Neural cell (in vitro differentiated cells): ENCODE data around the gene KRTAP10-7. TPM values are rescaled to one million over a fixed set of nuclear protein-coding genes. Genes with fewer than 3 reads are reported as not detected.

Experiments
- H2AFZ ChIP-seq: fragments of 200-600, 300-800 bp; sonication (generic), shearing (Covaris generic); 2 replicates; pipeline ENCODE4 v1.6.0; 2014; ENCODE audit warnings: low read depth, mild to moderate bottlenecking, antibody characterized with exemption, low read length, moderate library complexity
- H3F3A ChIP-seq: fragments of 200-600 bp; shearing (Covaris generic); 2 replicates; pipeline ENCODE4 v1.6.1; 2016; ENCODE audit warnings: mild to moderate bottlenecking, moderate library complexity, mixed read lengths, antibody characterized with exemption, low read length; ENCODE audit not compliant: insufficient read depth, poor library complexity, severe bottlenecking
- H3K27ac ChIP-seq: fragments of 200-600, 300-800 bp; sonication (generic), shearing (Covaris generic); 2 replicates; pipeline ENCODE4 v1.5.1; 2014; ENCODE audit warnings: mild to moderate bottlenecking, low read length, moderate library complexity
- H3K27me3 ChIP-seq: fragments of 300-800, 200-600 bp; sonication (generic), shearing (Covaris generic); 2 replicates; pipeline ENCODE4 v1.6.0; 2014; ENCODE audit warnings: mild to moderate bottlenecking, low read depth, low read length, moderate library complexity; ENCODE audit not compliant: insufficient read depth
- H3K36me3 ChIP-seq: fragments of 300-800, 200-600 bp; sonication (generic), shearing (Covaris generic); 2 replicates; pipeline ENCODE4 v1.5.1; 2014; ENCODE audit warnings: mild to moderate bottlenecking, antibody characterized with exemption, low read length, moderate library complexity; ENCODE audit not compliant: insufficient read depth
- H3K4me2 ChIP-seq: fragments of 300-800, 200-600 bp; sonication (generic), shearing (Covaris generic); 2 replicates; pipeline ENCODE4 v1.6.0; 2014; ENCODE audit warnings: mild to moderate bottlenecking, low read length
- H3K4me3 ChIP-seq: fragments of 300-800, 200-600 bp; sonication (generic), shearing (Covaris generic); 2 replicates; pipeline ENCODE4 v1.5.1; 2014; ENCODE audit warnings: mild to moderate bottlenecking, low read length, moderate library complexity
- H3K79me2 ChIP-seq: fragments of 200-600 bp; shearing (Covaris generic); replicated peaks from 2 replicates; pipeline ENCODE4 v1.6.0; 2014; ENCODE audit warnings: mild to moderate bottlenecking, low read length, moderate library complexity; ENCODE audit not compliant: insufficient read depth
- H3K9ac ChIP-seq: fragments of 300-800, 200-600 bp; sonication (generic), shearing (Covaris generic); 2 replicates; pipeline ENCODE4 v1.6.1; 2016; ENCODE audit warnings: mild to moderate bottlenecking, low read length, mixed read lengths
- H3K9me2 ChIP-seq: fragments of 200-600 bp; shearing (Covaris generic); 2 replicates; pipeline ENCODE4 v1.6.1; 2016; ENCODE audit warnings: mild to moderate bottlenecking, low read length, mixed read lengths; ENCODE audit not compliant: insufficient read depth
- H3K9me3 ChIP-seq: fragments of 200-600, 300-800 bp; sonication (generic), shearing (Covaris generic); 2 replicates; pipeline ENCODE4 v1.6.1; 2016; ENCODE audit warnings: mild to moderate bottlenecking, mixed run types, low read length, moderate library complexity, mixed read lengths
- H4K20me1 ChIP-seq: fragments of 200-600 bp; shearing (Covaris generic); 2 replicates; pipeline ENCODE4 v1.6.1; 2016; ENCODE audit warnings: mild to moderate bottlenecking, mixed run types; ENCODE audit not compliant: insufficient read depth
- EP300 ChIP-seq: fragments of 450-650 bp; conservative IDR thresholded peaks from 2 replicates; pipeline ENCODE4 v1.6.1; 2014; ENCODE audit warnings: antibody characterized with exemption, mild to moderate bottlenecking, moderate library complexity; ENCODE audit not compliant: poor library complexity, severe bottlenecking
- EZH2 ChIP-seq: fragments of 200-600, 300-800 bp; shearing (Covaris generic), sonication (generic); IDR thresholded peaks from 2 replicates; pipeline ENCODE4 v1.6.1; 2014; ENCODE audit warnings: antibody characterized with exemption, low read length, borderline replicate concordance, mild to moderate bottlenecking; ENCODE audit not compliant: insufficient read depth, poor library complexity, severe bottlenecking
- MXI1 ChIP-seq: fragments of 450-650 bp; conservative IDR thresholded peaks from 2 replicates; pipeline ENCODE4 v1.6.1; 2014; ENCODE audit warnings: antibody characterized with exemption, mild to moderate bottlenecking; ENCODE audit not compliant: poor library complexity, severe bottlenecking
- POLR2AphosphoS5 ChIP-seq: IDR thresholded peaks from 2 replicates; pipeline ENCODE4 v1.6.1; 2012
- RAD21 ChIP-seq: fragments of 450-650 bp; conservative IDR thresholded peaks from 2 replicates; pipeline ENCODE4 v1.6.1; 2014; ENCODE audit warnings: antibody characterized with exemption, mild to moderate bottlenecking, moderate library complexity
- REST ChIP-seq: IDR thresholded peaks from 2 replicates; pipeline ENCODE4 v1.6.1; 2012; ENCODE audit warnings: borderline replicate concordance
- SMC3 ChIP-seq: fragments of 450-650 bp; conservative IDR thresholded peaks from 2 replicates; pipeline ENCODE4 v1.6.1; 2014; ENCODE audit warnings: antibody characterized with exemption, mild to moderate bottlenecking, moderate library complexity; ENCODE audit not compliant: poor library complexity
- TAF1 ChIP-seq: IDR thresholded peaks from 2 replicates; pipeline ENCODE4 v1.6.1; 2012; ENCODE audit warnings: low read depth
- polyA plus RNA-seq: library from polyadenylated mRNA; depleted of rRNA; stranded (reverse); fragments of >200 nt; gene quantifications from 2 replicates; pipeline ENCODE4 v1.2.3, GENCODE V29; 2014
- TF ChIP-seq, protein P1 (sequence below): fragments of 450-650 bp; IDR thresholded peaks from 2 replicates; pipeline ENCODE4 v1.5.1; 2014; ENCODE audit warnings: antibody characterized with exemption, mild to moderate bottlenecking, moderate library complexity; ENCODE audit not compliant: poor library complexity, severe bottlenecking

Gene KRTAP10-7
- polyA plus RNA-seq, 1 donor from 2014 or later, result not detected

GRCh38 chr21:44585892-44586291 lies 14.5 kb upstream of the KRTAP10-7 start:
- Histone ChIP-seq H3K9ac (no peak overlapping the region), H3K36me3 (no peaks in the 10 kb centered on the region), H3K27me3 (no peaks in the 10 kb centered on the region), H3K4me3 (no peak overlapping the region), H3K9me2 (no peaks in the 10 kb centered on the region), H3F3A (no peaks in the 10 kb centered on the region), H3K9me3 (no peaks in the 10 kb centered on the region), H3K79me2 (no peaks in the 10 kb centered on the region), H4K20me1 (no peaks in the 10 kb centered on the region), H3K4me2 (no peak overlapping the region), H2AFZ (no peak overlapping the region), H3K27ac (no peak overlapping the region)
- TF ChIP-seq MXI1 (no peak), EP300 (no peak), TAF1 (no peak), EZH2 (no peak), SMC3 (no peak), RAD21 (no peak), REST (no peak), POLR2AphosphoS5 (no peak)
- TF ChIP-seq, protein P1, sequence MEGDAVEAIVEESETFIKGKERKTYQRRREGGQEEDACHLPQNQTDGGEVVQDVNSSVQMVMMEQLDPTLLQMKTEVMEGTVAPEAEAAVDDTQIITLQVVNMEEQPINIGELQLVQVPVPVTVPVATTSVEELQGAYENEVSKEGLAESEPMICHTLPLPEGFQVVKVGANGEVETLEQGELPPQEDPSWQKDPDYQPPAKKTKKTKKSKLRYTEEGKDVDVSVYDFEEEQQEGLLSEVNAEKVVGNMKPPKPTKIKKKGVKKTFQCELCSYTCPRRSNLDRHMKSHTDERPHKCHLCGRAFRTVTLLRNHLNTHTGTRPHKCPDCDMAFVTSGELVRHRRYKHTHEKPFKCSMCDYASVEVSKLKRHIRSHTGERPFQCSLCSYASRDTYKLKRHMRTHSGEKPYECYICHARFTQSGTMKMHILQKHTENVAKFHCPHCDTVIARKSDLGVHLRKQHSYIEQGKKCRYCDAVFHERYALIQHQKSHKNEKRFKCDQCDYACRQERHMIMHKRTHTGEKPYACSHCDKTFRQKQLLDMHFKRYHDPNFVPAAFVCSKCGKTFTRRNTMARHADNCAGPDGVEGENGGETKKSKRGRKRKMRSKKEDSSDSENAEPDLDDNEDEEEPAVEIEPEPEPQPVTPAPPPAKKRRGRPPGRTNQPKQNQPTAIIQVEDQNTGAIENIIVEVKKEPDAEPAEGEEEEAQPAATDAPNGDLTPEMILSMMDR, result no peak

GRCh38 chr21:44589094-44589493 lies 11.3 kb upstream of the KRTAP10-7 start:
- Histone ChIP-seq H2AFZ (no peak overlapping the region), H4K20me1 (no peaks in the 10 kb centered on the region), H3K79me2 (no peaks in the 10 kb centered on the region), H3F3A (no peaks in the 10 kb centered on the region), H3K27ac (no peak overlapping the region), H3K4me3 (no peak overlapping the region), H3K9ac (no peak overlapping the region), H3K36me3 (no peaks in the 10 kb centered on the region), H3K9me3 (no peaks in the 10 kb centered on the region), H3K4me2 (no peak overlapping the region), H3K9me2 (no peaks in the 10 kb centered on the region), H3K27me3 (no peaks in the 10 kb centered on the region)
- TF ChIP-seq TAF1, result no peak
- TF ChIP-seq MXI1, result no peak
- no peak for TF ChIP-seq POLR2AphosphoS5
- TF ChIP-seq REST, result no peak
- no peak for TF ChIP-seq RAD21
- TF ChIP-seq, protein P1, result no peak
- TF ChIP-seq EP300, result no peak
- no peak for TF ChIP-seq SMC3
- TF ChIP-seq EZH2, result no peak
